GM18951 (cell line): ENCODE data around the gene REST.
"Not testable (repeated sequence)": the region's sequence is repeated elsewhere in the genome, so short reads cannot be mapped to it uniquely, and the experiment has no call there.

ENCODE experiments used
- POLR2A ChIP-seq: IDR thresholded peaks from 4 replicates; pipeline ENCODE4 v1.6.1; 2011; ENCODE audit warnings: mild to moderate bottlenecking; ENCODE audit not compliant: insufficient read length, insufficient read depth; ENCODE audit errors: extremely low read depth
- in situ Hi-C: fragments of 300-500 bp; cut with MboI; formaldehyde crosslinking; loops from one replicate; pipeline ENCODE4 v1.12.0; 2022; ENCODE audit warnings: low sequenced_read_pairs, mixed read lengths, inconsistent platforms; ENCODE audit not compliant: unreplicated experiment

The REST gene

GRCh38 chr4:56907489-56908205 is at the start of gene REST:
Gene REST (plus strand): TSS chr4:56907900. CDS start chr4:56910639, 2,739 bp downstream.
- TF ChIP-seq POLR2A, result peak; percentile 53
- in situ Hi-C loops, result no loop called here

GRCh38 chr4:56859841-56860240 is 47.9 kb upstream of the REST start:
- in situ Hi-C loops, result no loop called here

DNA sequence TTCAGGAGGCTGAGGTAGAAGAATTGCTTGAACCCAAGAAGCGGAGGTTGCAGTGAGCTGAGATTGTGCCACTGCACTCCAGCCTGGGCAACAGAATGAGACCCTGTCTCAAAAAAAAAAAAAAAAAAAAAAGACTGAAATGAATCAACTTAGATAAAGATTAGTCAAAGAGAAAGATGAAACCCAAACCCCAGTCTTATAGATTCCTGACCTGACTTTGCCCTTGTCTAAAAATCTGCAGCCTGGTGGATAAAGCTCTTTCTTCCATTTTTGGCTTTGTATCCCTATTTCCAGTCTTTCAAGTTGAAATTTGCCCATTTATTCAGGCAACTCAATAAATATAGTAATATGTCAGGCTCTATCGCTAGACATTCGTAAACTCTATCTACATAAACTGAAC is 46.9 kb upstream of the REST start:
- TF ChIP-seq POLR2A, result no peak
- in situ Hi-C loops, result no loop called here

More at GRCh38 chr4:56859841-56860240, 47.9 kb upstream of the REST start:
- no peak for TF ChIP-seq POLR2A

GRCh38 chr4:56861360-56861759 is 46.3 kb upstream of the REST start:
- TF ChIP-seq POLR2A, result no peak
- in situ Hi-C loops, result no loop called here

- TF ChIP-seq POLR2A, result no peak
- in situ Hi-C loops, result no loop called here
Measured at GRCh38 chr4:56863441-56864139, 44.1 kb upstream of the REST start.

- in situ Hi-C loops, result no loop called here
Measured at GRCh38 chr4:56870946-56871345, 36.8 kb upstream of the REST start.

GRCh38 chr4:56871371-56871866 is 36.3 kb upstream of the REST start:
- TF ChIP-seq POLR2A, result no peak
- in situ Hi-C loops, result no loop called here

More at GRCh38 chr4:56870946-56871345, 36.8 kb upstream of the REST start:
- no peak for TF ChIP-seq POLR2A

- in situ Hi-C loops, result no loop called here
- no peak for TF ChIP-seq POLR2A
Measured at GRCh38 chr4:56874166-56874565, 33.5 kb upstream of the REST start.

- in situ Hi-C loops, result no loop called here
Measured at GRCh38 chr4:56874923-56875322, 32.8 kb upstream of the REST start.

DNA sequence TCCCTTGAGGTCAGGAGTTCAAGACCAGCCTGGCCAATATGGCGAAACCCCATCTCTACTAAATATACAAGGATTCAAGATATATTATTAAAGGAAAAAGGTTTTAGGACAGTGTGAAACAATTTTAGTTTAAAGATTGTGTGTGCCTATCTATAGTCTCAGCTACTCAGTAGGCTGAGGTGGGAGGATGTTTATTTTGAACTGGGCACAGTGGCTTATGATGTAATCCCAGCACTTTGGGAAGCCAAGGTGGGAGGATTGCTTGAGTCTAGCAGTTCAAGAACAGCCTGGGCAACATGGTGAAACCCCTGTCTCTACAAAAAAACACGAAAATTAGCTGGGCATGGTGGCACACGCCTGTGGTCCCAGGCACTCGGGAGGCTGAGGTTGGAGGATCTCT is 31.4 kb upstream of the REST start:
- in situ Hi-C loops, result no loop called here
- no peak for TF ChIP-seq POLR2A

More at GRCh38 chr4:56874923-56875322, 32.8 kb upstream of the REST start:
- TF ChIP-seq POLR2A, result no peak

DNA sequence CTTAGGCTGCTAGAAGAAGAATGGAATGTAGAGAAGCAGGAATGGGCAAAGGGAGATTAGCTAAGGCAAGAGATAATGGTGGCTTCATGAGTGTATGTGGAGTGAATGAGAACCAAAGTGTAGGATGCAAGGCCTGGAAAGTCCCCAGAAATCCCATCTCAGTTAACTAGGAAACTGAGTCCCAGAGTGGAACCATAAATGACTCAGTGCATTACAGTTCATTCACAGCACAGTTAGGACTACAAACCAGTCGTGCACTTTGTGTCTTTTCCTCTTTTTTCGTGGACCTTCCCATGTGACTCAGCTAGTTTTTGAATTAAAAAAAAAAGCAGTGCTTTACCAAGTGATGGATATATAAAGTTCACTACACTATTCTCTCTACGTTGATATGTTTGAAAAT is 27.7 kb upstream of the REST start:
- TF ChIP-seq POLR2A, result no peak
- in situ Hi-C loops, result no loop called here

GRCh38 chr4:56880572-56880971 is 27.1 kb upstream of the REST start:
- in situ Hi-C loops, result no loop called here

GRCh38 chr4:56884511-56884910 is 23.2 kb upstream of the REST start:
- in situ Hi-C loops, result not testable (repeated sequence)

More at GRCh38 chr4:56880572-56880971, 27.1 kb upstream of the REST start:
- TF ChIP-seq POLR2A, result no peak

DNA sequence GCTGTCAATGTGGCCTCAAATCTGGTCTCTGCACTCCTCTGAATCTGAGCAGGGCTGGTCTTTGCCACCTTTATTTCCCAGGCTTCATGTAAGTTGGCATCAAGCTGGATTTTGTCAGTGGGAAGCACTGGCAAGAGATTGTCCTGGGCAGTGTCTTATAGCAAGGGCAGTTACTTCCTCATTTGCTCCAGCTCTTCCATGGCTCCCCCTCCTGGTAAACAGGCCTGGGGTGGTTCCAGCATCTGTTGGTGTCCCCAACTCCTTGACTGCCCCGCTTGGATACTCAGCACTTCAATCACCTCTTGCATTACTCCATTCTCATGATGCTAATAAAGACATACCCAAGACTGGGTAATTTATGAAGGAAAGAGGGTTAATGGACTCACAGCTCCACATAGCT is 15.0 kb upstream of the REST start:
- TF ChIP-seq POLR2A, result no peak
- in situ Hi-C loops, result no loop called here

DNA sequence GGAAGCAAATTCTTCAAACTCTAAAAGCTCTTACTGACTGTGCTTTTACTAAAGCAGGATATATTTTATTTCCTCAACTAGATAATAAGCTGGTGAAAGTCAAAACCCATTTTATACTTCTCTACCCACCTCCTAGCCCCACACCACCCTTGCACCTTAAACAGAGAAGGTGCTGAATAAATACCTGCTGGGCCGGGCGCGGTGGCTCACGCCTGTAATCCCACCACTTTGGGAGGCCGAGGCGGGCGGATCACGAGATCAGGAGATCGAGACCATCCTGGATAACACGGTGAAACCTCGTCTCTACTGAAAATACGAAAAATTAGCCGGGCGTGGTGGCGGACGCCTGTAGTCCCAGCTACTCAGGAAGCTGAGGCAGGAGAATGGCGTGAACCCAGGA is 9.9 kb upstream of the REST start:
- in situ Hi-C loops, result not testable (repeated sequence)

DNA sequence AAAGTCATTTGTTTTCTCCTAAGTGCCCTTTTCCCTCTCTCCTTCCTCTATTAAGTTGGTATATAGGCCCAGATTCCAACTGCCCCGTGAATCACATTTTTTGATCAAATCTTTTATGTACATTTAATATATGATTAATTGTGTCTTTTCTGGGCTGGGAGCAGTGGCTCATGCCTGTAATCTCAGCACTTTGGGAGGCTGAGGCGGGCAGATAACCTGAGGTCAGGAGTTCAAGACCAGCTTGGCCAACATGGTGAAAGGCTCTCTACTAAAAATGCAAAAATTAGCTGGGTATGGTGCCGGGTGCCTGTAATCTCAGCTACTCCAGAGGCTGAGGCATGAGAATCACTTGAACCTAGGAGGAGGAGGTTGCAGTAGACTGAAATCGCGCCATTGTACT is 7.5 kb upstream of the REST start:
- in situ Hi-C loops, result not testable (repeated sequence)
